Ishikawa (cell line): ENCODE results near the gene CYP24A1.

ENCODE experiments used
- CEBPB ChIP-seq: IDR thresholded peaks from 2 replicates; pipeline ENCODE4 v1.6.1; 2012
- EGR1 ChIP-seq: IDR thresholded peaks from 2 replicates; pipeline ENCODE4 v1.6.1; 2012
- EP300 ChIP-seq: IDR thresholded peaks from 2 replicates; pipeline ENCODE4 v1.6.1; 2012; ENCODE audit warnings: borderline replicate concordance
- FOXM1 ChIP-seq: IDR thresholded peaks from 2 replicates; pipeline ENCODE4 v1.6.1; 2012; ENCODE audit warnings: low read depth, borderline replicate concordance
- RAD21 ChIP-seq: IDR thresholded peaks from 2 replicates; pipeline ENCODE4 v1.6.1; 2012; ENCODE audit warnings: low read depth
- TAF1 ChIP-seq: IDR thresholded peaks from 2 replicates; pipeline ENCODE4 v1.6.1; 2012; ENCODE audit warnings: low read depth, mild to moderate bottlenecking
- USF1 ChIP-seq: IDR thresholded peaks from 2 replicates; pipeline ENCODE4 v1.6.1; 2012
- ZBTB7A ChIP-seq: IDR thresholded peaks from 2 replicates; pipeline ENCODE4 v1.6.1; 2012; ENCODE audit warnings: low read depth
- TF ChIP-seq, protein P1 (sequence below): IDR thresholded peaks from 2 replicates; pipeline ENCODE4 v1.6.1; 2012
- TF ChIP-seq, protein P2 (sequence below): IDR thresholded peaks from 2 replicates; pipeline ENCODE4 v1.6.1; 2012; ENCODE audit warnings: low read depth, mild to moderate bottlenecking

GRCh38 chr20:54163402-54163801 is 10.4 kb downstream of the CYP24A1 start:
- TF ChIP-seq EGR1 (no peak), EP300 (no peak), CEBPB (no peak), TAF1 (no peak), RAD21 (no peak), FOXM1 (no peak), USF1 (no peak), ZBTB7A (no peak)
- TF ChIP-seq, protein P1, sequence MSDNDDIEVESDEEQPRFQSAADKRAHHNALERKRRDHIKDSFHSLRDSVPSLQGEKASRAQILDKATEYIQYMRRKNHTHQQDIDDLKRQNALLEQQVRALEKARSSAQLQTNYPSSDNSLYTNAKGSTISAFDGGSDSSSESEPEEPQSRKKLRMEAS, result no peak
- TF ChIP-seq, protein P2, sequence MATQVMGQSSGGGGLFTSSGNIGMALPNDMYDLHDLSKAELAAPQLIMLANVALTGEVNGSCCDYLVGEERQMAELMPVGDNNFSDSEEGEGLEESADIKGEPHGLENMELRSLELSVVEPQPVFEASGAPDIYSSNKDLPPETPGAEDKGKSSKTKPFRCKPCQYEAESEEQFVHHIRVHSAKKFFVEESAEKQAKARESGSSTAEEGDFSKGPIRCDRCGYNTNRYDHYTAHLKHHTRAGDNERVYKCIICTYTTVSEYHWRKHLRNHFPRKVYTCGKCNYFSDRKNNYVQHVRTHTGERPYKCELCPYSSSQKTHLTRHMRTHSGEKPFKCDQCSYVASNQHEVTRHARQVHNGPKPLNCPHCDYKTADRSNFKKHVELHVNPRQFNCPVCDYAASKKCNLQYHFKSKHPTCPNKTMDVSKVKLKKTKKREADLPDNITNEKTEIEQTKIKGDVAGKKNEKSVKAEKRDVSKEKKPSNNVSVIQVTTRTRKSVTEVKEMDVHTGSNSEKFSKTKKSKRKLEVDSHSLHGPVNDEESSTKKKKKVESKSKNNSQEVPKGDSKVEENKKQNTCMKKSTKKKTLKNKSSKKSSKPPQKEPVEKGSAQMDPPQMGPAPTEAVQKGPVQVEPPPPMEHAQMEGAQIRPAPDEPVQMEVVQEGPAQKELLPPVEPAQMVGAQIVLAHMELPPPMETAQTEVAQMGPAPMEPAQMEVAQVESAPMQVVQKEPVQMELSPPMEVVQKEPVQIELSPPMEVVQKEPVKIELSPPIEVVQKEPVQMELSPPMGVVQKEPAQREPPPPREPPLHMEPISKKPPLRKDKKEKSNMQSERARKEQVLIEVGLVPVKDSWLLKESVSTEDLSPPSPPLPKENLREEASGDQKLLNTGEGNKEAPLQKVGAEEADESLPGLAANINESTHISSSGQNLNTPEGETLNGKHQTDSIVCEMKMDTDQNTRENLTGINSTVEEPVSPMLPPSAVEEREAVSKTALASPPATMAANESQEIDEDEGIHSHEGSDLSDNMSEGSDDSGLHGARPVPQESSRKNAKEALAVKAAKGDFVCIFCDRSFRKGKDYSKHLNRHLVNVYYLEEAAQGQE, result no peak
